ENCODE results near the gene ZCCHC14.
"Not testable (repeated sequence)": the region's sequence is repeated elsewhere in the genome, so short reads cannot be mapped to it uniquely, and the experiment has no call there.

ZCCHC14 gene

GRCh38 chr16:87407511-87408112 is 85.2 kb downstream of the ZCCHC14 start:
- no peak for DNase-seq (ENCODE audit: low read depth)

GRCh38 chr16:87406495-87407088 is 86.2 kb downstream of the ZCCHC14 start:
- no peak for DNase-seq (ENCODE audit: low read depth)

GRCh38 chr16:87404764-87405625 is 87.8 kb downstream of the ZCCHC14 start:
- no peak for DNase-seq (ENCODE audit: low read depth)

- DNase-seq (ENCODE audit: low read depth) = no peak
These were observed 97.5 kb downstream of the ZCCHC14 start for GRCh38 chr16:87395181-87395842.

GRCh38 chr16:87393680-87394055 is 99.2 kb downstream of the ZCCHC14 start:
- DNase-seq (ENCODE audit: low read depth) = no peak

GRCh38 chr16:87392821-87393679 is 99.8 kb downstream of the ZCCHC14 start:
- DNase-seq (ENCODE audit: low read depth) = no peak

- peak; percentile 91 for DNase-seq (ENCODE audit: low read depth)
These were observed 100.6 kb downstream of the ZCCHC14 start, which contains the start of gene MAP1LC3B for GRCh38 chr16:87391950-87392820. Gene MAP1LC3B, plus strand, starts transcription at chr16:87392336. Its CDS starts 92 bp downstream, at chr16:87392428.

- DNase-seq (ENCODE audit: low read depth) = no peak
These were observed 101.4 kb downstream of the ZCCHC14 start for GRCh38 chr16:87391324-87391949.

- DNase-seq (ENCODE audit: low read depth) = no peak
These were observed 102.0 kb downstream of the ZCCHC14 start for GRCh38 chr16:87390641-87391323.

GRCh38 chr16:87389914-87390313 is 102.9 kb downstream of the ZCCHC14 start:
- DNase-seq (ENCODE audit: low read depth) = not testable (repeated sequence)

- no peak for DNase-seq (ENCODE audit: low read depth)
These were observed 103.6 kb downstream of the ZCCHC14 start for GRCh38 chr16:87389245-87389644.

GRCh38 chr16:87388818-87389134 is 104.0 kb downstream of the ZCCHC14 start:
- DNase-seq (ENCODE audit: low read depth) = no peak

- peak; percentile 99 for DNase-seq (ENCODE audit: low read depth)
These were observed 104.6 kb downstream of the ZCCHC14 start for GRCh38 chr16:87387942-87388817.

GRCh38 chr16:87384875-87385167 is 108.0 kb downstream of the ZCCHC14 start:
- DNase-seq (ENCODE audit: low read depth) = not testable (repeated sequence)

- no peak for DNase-seq (ENCODE audit: low read depth)
These were observed 108.5 kb downstream of the ZCCHC14 start for GRCh38 chr16:87384162-87384874.

GRCh38 chr16:87383505-87384161 is 109.2 kb downstream of the ZCCHC14 start, which contains the start of gene FBXO31:
Gene FBXO31, minus strand, starts transcription at chr16:87383776. Its CDS starts 32 bp downstream, at chr16:87383744.
- peak; percentile 79 for DNase-seq (ENCODE audit: low read depth)

- no peak for DNase-seq (ENCODE audit: low read depth)
These were observed 110.6 kb downstream of the ZCCHC14 start for GRCh38 chr16:87382023-87382785.

All from GM04504 (cell line).